Measurements from ENCODE around the gene DCC.

Gene DCC

DNA sequence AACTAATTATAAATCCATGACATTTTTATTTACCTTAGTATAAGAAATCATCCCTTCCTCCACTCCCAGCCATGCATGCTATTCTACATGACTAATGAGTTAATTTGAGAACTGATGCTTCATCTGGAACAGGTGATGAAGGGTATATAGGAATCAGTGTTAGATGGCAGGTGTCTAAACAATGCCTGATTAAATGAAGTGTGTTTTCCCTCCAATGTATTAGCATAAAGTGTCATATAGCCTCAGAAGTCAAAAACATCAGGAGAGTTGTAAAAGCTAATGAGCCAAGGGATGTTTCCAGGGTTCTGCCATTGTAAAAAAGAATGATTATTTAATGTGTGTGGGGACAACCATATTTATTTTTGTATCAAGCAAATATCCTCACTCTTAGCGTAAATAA lies 913.8 kb downstream of the DCC start:
- Histone ChIP-seq H3F3A (ENCODE audit: control insufficient read depth, insufficient read depth) (no peaks in the 10 kb centered on the region), H4K20me1 (ENCODE audit: control insufficient read depth, insufficient read depth, low read depth, low read length) (no peaks in the 10 kb centered on the region), H3K9me2 (replicated peaks; ENCODE audit: control insufficient read depth, low read length) (no peaks in the 10 kb centered on the region), H3K4me2 (ENCODE audit: low read length) (no peak overlapping the region), H3K27me3 (ENCODE audit: control insufficient read depth, low read length) (no peaks in the 10 kb centered on the region), H3K79me2 (ENCODE audit: control insufficient read depth, low read length) (no peaks in the 10 kb centered on the region), H3K4me3 (ENCODE audit: low read length) (no peak overlapping the region), H3K36me3 (ENCODE audit: control insufficient read depth, low read length) (no peaks in the 10 kb centered on the region), H3K9me3 (ENCODE audit: control insufficient read depth, insufficient read depth, low read length) (no peaks in the 10 kb centered on the region), H3K27ac (ENCODE audit: low read depth, low read length) (no peak overlapping the region), H3K4me1 (ENCODE audit: control insufficient read depth, low read length) (no peaks in the 10 kb centered on the region)
- no peak for TF ChIP-seq EZH2phosphoT487 (IDR thresholded peaks at IDR 0.05; ENCODE audit: borderline replicate concordance, low read length)
- TF ChIP-seq, protein P1, sequence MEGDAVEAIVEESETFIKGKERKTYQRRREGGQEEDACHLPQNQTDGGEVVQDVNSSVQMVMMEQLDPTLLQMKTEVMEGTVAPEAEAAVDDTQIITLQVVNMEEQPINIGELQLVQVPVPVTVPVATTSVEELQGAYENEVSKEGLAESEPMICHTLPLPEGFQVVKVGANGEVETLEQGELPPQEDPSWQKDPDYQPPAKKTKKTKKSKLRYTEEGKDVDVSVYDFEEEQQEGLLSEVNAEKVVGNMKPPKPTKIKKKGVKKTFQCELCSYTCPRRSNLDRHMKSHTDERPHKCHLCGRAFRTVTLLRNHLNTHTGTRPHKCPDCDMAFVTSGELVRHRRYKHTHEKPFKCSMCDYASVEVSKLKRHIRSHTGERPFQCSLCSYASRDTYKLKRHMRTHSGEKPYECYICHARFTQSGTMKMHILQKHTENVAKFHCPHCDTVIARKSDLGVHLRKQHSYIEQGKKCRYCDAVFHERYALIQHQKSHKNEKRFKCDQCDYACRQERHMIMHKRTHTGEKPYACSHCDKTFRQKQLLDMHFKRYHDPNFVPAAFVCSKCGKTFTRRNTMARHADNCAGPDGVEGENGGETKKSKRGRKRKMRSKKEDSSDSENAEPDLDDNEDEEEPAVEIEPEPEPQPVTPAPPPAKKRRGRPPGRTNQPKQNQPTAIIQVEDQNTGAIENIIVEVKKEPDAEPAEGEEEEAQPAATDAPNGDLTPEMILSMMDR (IDR thresholded peaks at IDR 0.05; ENCODE audit: low read depth, low read length, poor library complexity, severe bottlenecking): no peak

DNA sequence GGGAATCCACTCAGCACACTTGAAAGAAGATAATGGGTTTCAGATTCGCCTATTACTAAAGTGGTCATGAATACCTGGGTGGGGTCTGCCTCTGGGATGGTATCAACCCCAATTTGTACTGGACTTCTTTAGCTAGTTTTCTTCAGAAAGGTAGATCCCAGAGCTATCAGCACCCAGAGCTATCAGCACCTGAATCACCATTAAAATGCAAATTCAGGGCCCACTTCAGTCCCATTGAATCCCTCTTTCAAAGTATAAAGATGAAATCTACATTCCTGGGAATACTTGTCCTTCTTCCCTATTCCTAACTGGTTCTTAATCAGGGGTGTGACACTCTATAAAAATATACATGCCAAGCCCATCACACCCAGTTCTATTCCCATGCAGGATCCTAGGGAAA lies 914.3 kb downstream of the DCC start:
- Histone ChIP-seq H3K36me3 (ENCODE audit: control insufficient read depth, low read length) (no peaks in the 10 kb centered on the region), H4K20me1 (ENCODE audit: control insufficient read depth, insufficient read depth, low read depth, low read length) (no peaks in the 10 kb centered on the region), H3K9me2 (replicated peaks; ENCODE audit: control insufficient read depth, low read length) (no peaks in the 10 kb centered on the region), H3K27me3 (ENCODE audit: control insufficient read depth, low read length) (no peaks in the 10 kb centered on the region), H3K27ac (ENCODE audit: low read depth, low read length) (no peak overlapping the region), H3K79me2 (ENCODE audit: control insufficient read depth, low read length) (no peaks in the 10 kb centered on the region), H3K9me3 (ENCODE audit: control insufficient read depth, insufficient read depth, low read length) (no peaks in the 10 kb centered on the region), H3F3A (ENCODE audit: control insufficient read depth, insufficient read depth) (no peaks in the 10 kb centered on the region), H3K4me2 (ENCODE audit: low read length) (no peak overlapping the region), H3K4me1 (ENCODE audit: control insufficient read depth, low read length) (no peaks in the 10 kb centered on the region), H3K4me3 (ENCODE audit: low read length) (no peak overlapping the region)
- TF ChIP-seq, protein P1 (IDR thresholded peaks at IDR 0.05; ENCODE audit: low read depth, low read length, poor library complexity, severe bottlenecking): no peak
- no peak for TF ChIP-seq EZH2phosphoT487 (IDR thresholded peaks at IDR 0.05; ENCODE audit: borderline replicate concordance, low read length)

DNA sequence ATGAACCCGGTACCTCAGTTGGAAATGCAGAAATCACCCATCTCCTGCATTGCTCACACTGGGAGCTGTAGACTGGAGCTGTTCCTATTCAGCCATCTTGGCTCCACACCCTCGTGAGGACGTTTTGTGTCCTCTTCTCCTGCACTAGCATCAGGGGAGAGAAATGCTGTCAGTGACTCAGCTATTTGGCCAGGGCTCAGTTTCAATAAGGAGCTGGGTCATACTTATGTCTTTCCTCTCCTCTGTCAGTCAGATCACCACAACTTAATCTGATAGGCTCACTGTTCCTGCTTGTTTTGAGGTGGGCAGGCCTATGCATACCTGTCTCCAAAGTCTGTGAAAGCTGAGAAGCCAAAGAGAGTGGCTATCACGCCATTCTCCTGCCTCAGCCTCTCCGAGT lies 921.2 kb downstream of the DCC start:
- H3K27ac ChIP-seq (ENCODE audit: low read depth, low read length): no peak overlapping the region
- no peaks in the 10 kb centered on the region for H3K9me2 ChIP-seq (replicated peaks; ENCODE audit: control insufficient read depth, low read length)
- H3K4me3 ChIP-seq (ENCODE audit: low read length): no peak overlapping the region
- no peaks in the 10 kb centered on the region for H3K27me3 ChIP-seq (ENCODE audit: control insufficient read depth, low read length)
- H3K4me1 ChIP-seq (ENCODE audit: control insufficient read depth, low read length): no peaks in the 10 kb centered on the region
- TF ChIP-seq, protein P1 (IDR thresholded peaks at IDR 0.05; ENCODE audit: low read depth, low read length, poor library complexity, severe bottlenecking): no peak
- TF ChIP-seq EZH2phosphoT487 (IDR thresholded peaks at IDR 0.05; ENCODE audit: borderline replicate concordance, low read length): no peak
- no peak overlapping the region for H3K4me2 ChIP-seq (ENCODE audit: low read length)
- no peaks in the 10 kb centered on the region for H3K36me3 ChIP-seq (ENCODE audit: control insufficient read depth, low read length)
- no peaks in the 10 kb centered on the region for H4K20me1 ChIP-seq (ENCODE audit: control insufficient read depth, insufficient read depth, low read depth, low read length)
- H3K79me2 ChIP-seq (ENCODE audit: control insufficient read depth, low read length): no peaks in the 10 kb centered on the region
- no peaks in the 10 kb centered on the region for H3K9me3 ChIP-seq (ENCODE audit: control insufficient read depth, insufficient read depth, low read length)
- H3F3A ChIP-seq (ENCODE audit: control insufficient read depth, insufficient read depth): no peaks in the 10 kb centered on the region

DNA sequence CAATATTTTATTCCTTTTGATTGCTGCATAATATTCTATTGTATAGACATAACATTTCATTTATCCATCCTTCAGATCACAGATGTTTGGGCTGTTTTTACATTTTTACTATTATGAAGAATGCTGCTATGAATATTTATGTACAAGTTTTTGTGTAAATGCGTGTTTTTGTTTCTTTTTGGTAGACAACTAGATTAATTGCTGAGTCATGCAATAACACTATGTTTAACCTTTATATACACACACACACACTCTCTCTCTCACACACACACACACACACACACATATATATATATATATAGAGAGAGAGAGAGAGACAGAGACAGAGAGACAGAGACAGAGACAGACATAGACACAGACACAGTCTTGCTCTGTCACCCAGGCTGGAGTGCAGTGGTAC lies 926.9 kb downstream of the DCC start:
- H4K20me1 ChIP-seq (ENCODE audit: control insufficient read depth, insufficient read depth, low read depth, low read length): no peaks in the 10 kb centered on the region
- no peaks in the 10 kb centered on the region for H3F3A ChIP-seq (ENCODE audit: control insufficient read depth, insufficient read depth)
- no peaks in the 10 kb centered on the region for H3K27me3 ChIP-seq (ENCODE audit: control insufficient read depth, low read length)
- H3K4me2 ChIP-seq (ENCODE audit: low read length): no peak overlapping the region
- TF ChIP-seq, protein P1 (IDR thresholded peaks at IDR 0.05; ENCODE audit: low read depth, low read length, poor library complexity, severe bottlenecking): no peak
- TF ChIP-seq EZH2phosphoT487 (IDR thresholded peaks at IDR 0.05; ENCODE audit: borderline replicate concordance, low read length): no peak
- H3K4me3 ChIP-seq (ENCODE audit: low read length): no peak overlapping the region
- H3K27ac ChIP-seq (ENCODE audit: low read depth, low read length): no peak overlapping the region
- no peaks in the 10 kb centered on the region for H3K4me1 ChIP-seq (ENCODE audit: control insufficient read depth, low read length)
- no peaks in the 10 kb centered on the region for H3K9me2 ChIP-seq (replicated peaks; ENCODE audit: control insufficient read depth, low read length)
- no peaks in the 10 kb centered on the region for H3K36me3 ChIP-seq (ENCODE audit: control insufficient read depth, low read length)
- H3K79me2 ChIP-seq (ENCODE audit: control insufficient read depth, low read length): no peaks in the 10 kb centered on the region
- no peaks in the 10 kb centered on the region for H3K9me3 ChIP-seq (ENCODE audit: control insufficient read depth, insufficient read depth, low read length)
